K562 (cell line): ENCODE results near the gene TREH. TPM values are rescaled to one million over a fixed set of nuclear protein-coding genes. Genes with fewer than 3 reads are reported as not detected.

ENCODE experiments used
- ARNT ChIP-seq, 2 experiments: fragments of 450-650 bp; IDR thresholded peaks; 2 replicates each; pipeline ENCODE4 v1.6.1; 2016; ENCODE audit warnings: mild to moderate bottlenecking in 1 of 2
- CBX3 ChIP-seq, 2 experiments: IDR thresholded peaks; 1 replicate in 1 of 2; 2 replicates in 1 of 2; pipeline ENCODE4 v1.6.1; 2012; ENCODE audit warnings: inconsistent platforms in 2 of 2, low read length in 2 of 2, borderline replicate concordance in 1 of 2, control low read depth in 1 of 2
- CREB3L1 ChIP-seq: fragments of 450-650 bp; IDR thresholded peaks from 2 replicates; pipeline ENCODE4 v1.6.1; 2014; ENCODE audit warnings: low read depth, mild to moderate bottlenecking, moderate library complexity, borderline replicate concordance
- E2F1 ChIP-seq: sonication (generic); formaldehyde crosslinking; IDR thresholded peaks from 2 replicates; pipeline ENCODE4 v1.8.1; 2023; ENCODE audit warnings: mild to moderate bottlenecking, missing genetic modification reagents, moderate library complexity
- EP400 ChIP-seq: fragments of 450-650 bp; IDR thresholded peaks from 2 replicates; pipeline ENCODE4 v1.6.1; 2017; ENCODE audit warnings: antibody characterized with exemption, mild to moderate bottlenecking, moderate library complexity
- GMEB1 ChIP-seq: fragments of 250-450 bp; sonication (Bioruptor Pico); IDR thresholded peaks from 2 replicates; pipeline ENCODE4 v1.4.0; 2020; ENCODE audit warnings: mild to moderate bottlenecking
- HLTF ChIP-seq: fragments of 450-650 bp; IDR thresholded peaks from 2 replicates; pipeline ENCODE4 v1.6.1; 2016
- MYC ChIP-seq, 2 experiments: fragments of 250-450 bp in 1 of 2; sonication (Bioruptor Pico) in 1 of 2; IDR thresholded peaks; 2 replicates each; pipeline versions ENCODE4 v1.5.1 to v1.6.1; 2012 to 2021; ENCODE audit warnings: low read depth in 2 of 2, borderline replicate concordance in 1 of 2, improper control_type of control experiment in 1 of 2, low read length in 1 of 2, mild to moderate bottlenecking in 1 of 2, moderate library complexity in 1 of 2
- PKNOX1 ChIP-seq: fragments of 450-650 bp; IDR thresholded peaks from 2 replicates; pipeline ENCODE4 v1.6.1; 2016
- STAT5B ChIP-seq: fragments of 250-450 bp; sonication (Bioruptor Pico); IDR thresholded peaks from 2 replicates; pipeline ENCODE4 v1.8.0; 2021; ENCODE audit warnings: mild to moderate bottlenecking, inconsistent platforms
- STAT6 ChIP-seq: sonication (generic); formaldehyde crosslinking; IDR thresholded peaks from 2 replicates; pipeline ENCODE4 v1.8.1; 2023; ENCODE audit warnings: mild to moderate bottlenecking, missing genetic modification reagents
- ZBTB9 ChIP-seq: fragments of 450-650 bp; formaldehyde crosslinking; IDR thresholded peaks from 2 replicates; pipeline ENCODE4 v1.4.0; 2020; ENCODE audit warnings: mild to moderate bottlenecking, moderate library complexity
- ZNF354B ChIP-seq: fragments of 250-450 bp; sonication (Bioruptor Pico); IDR thresholded peaks from 2 replicates; pipeline ENCODE4 v1.4.0; 2020
- polyA plus RNA-seq, 8 experiments: library from polyadenylated mRNA; depleted of rRNA in 4 of 8; stranded (reverse) in 5 of 8; unstranded in 3 of 8; fragments of >200 nt; fragmentation: Nextera tagmentation in 2 of 8; fragmentation: Illumina TruSeq in 1 of 8; extraction: Ambion mirVana in 2 of 8; extraction: Trizol in 1 of 8; gene quantifications; 2 replicates each; pipeline versions ENCODE4 v1.2.1 to v1.2.3, GENCODE V29; 2011 to 2014; ENCODE audit warnings: inconsistent platforms in 1 of 8, missing spikeins in 1 of 8
- total RNA-seq, 7 experiments: library from RNA; depleted of rRNA in 6 of 7; stranded (reverse); fragments of >200 nt in 6 of 7; fragmentation: Illumina TruSeq in 2 of 7; extraction: Trizol in 2 of 7; gene quantifications; 2 replicates each; pipeline versions ENCODE4 v1.2.1 to v1.2.3, GENCODE V29; 2011 to 2021; ENCODE audit warnings: low replicate concordance in 1 of 7

The TREH gene
- total and polyA plus RNA-seq, 9 of the 15 experiments (the other 6 are each of a cell fraction or from before 2014, with no cell fraction given), result 0.09 to 0.20 (median 0.11) TPM; not detected in 6

- TF ChIP-seq GMEB1 (CRISPR knock-in tag) (no peak), STAT6 (CRISPR knock-in tag) (peak; percentile 71; the same call in 1 of the 2 replicates), E2F1 (CRISPR knock-in tag) (peak; percentile 56; the same call in 1 of the 2 replicates), PKNOX1 (no peak), MYC (IDR thresholded peaks at IDR 0.05; ENCODE audit: low read depth, low read length) (peak; percentile 35; the same call in 1 of the 2 replicates), MYC (CRISPR knock-in tag; IDR thresholded peaks at IDR 0.05; ENCODE audit: borderline replicate concordance, low read depth) (no peak), ZNF354B (CRISPR knock-in tag) (no peak), HLTF (no peak), ZBTB9 (no peak), CBX3 (IDR thresholded peaks at IDR 0.05; ENCODE audit: borderline replicate concordance in 1 of 2, low read length in 2 of 2) (no peak), EP400 (no peak), STAT5B (no peak), ARNT (IDR thresholded peaks at IDR 0.05) (no peak), CREB3L1 (no peak)
Measured at GRCh38 chr11:118659314-118659952, 20.0 kb downstream of the TREH start (continued).
